ENCODE data around the gene FBRS.

The FBRS gene

GRCh38 chr16:30669026-30669902 is 11.0 kb downstream of the FBRS start:
- H3K4me3 ChIP-seq (ENCODE audit: control insufficient read depth, low read depth, low read length): no peak overlapping the region
- no peak for DNase-seq (ENCODE audit: low read depth)
- TF ChIP-seq, protein P1, sequence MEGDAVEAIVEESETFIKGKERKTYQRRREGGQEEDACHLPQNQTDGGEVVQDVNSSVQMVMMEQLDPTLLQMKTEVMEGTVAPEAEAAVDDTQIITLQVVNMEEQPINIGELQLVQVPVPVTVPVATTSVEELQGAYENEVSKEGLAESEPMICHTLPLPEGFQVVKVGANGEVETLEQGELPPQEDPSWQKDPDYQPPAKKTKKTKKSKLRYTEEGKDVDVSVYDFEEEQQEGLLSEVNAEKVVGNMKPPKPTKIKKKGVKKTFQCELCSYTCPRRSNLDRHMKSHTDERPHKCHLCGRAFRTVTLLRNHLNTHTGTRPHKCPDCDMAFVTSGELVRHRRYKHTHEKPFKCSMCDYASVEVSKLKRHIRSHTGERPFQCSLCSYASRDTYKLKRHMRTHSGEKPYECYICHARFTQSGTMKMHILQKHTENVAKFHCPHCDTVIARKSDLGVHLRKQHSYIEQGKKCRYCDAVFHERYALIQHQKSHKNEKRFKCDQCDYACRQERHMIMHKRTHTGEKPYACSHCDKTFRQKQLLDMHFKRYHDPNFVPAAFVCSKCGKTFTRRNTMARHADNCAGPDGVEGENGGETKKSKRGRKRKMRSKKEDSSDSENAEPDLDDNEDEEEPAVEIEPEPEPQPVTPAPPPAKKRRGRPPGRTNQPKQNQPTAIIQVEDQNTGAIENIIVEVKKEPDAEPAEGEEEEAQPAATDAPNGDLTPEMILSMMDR (conservative IDR thresholded peaks at IDR 0.05; ENCODE audit: control insufficient read depth, insufficient read depth, low read depth, low read length): no peak

- H3K4me3 ChIP-seq (ENCODE audit: control insufficient read depth, low read depth, low read length): no peak overlapping the region
- TF ChIP-seq, protein P1 (conservative IDR thresholded peaks at IDR 0.05; ENCODE audit: control insufficient read depth, insufficient read depth, low read depth, low read length): no peak
- DNase-seq (ENCODE audit: low read depth): no peak
Measured at GRCh38 chr16:30669903-30670824, 11.9 kb downstream of the FBRS start.

- TF ChIP-seq, protein P1 (conservative IDR thresholded peaks at IDR 0.05; ENCODE audit: control insufficient read depth, insufficient read depth, low read depth, low read length): no peak
- H3K4me3 ChIP-seq (ENCODE audit: control insufficient read depth, low read depth, low read length): no peak overlapping the region
- no peak for DNase-seq (ENCODE audit: low read depth)
Measured at GRCh38 chr16:30675143-30675542, 16.9 kb downstream of the FBRS start.

DNA sequence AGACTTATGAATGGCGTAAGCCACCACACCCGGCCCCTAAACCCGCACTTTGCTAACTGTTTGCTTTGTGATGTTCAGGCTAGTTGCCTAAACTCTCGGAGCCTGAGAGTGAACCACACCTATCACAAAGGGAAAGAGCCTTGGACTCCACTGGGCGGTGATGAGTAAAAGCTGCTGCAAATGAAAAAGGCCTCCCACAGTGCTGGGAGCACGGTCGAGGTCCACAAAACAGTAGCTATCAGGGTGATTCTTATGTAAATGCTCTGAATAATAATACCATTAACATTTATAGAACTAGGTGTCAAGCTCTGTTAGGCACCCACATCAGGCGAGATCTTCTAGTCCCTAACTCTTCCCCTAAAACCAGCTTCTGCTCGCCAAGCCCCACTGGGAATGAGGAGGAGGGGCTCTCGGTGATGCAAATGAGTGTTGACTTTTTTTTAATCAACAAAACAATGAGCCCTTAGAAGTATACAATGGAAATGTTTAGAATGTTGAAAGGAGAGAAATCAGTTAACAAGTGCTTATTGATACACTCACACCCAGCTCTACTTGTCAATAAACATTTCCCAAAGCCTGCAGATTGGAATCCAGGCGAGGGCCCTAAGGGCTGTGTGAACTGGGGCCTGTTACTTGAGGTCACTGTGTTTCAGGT is 19.8 kb downstream of the FBRS start:
- DNase-seq (ENCODE audit: low read depth): no peak
- TF ChIP-seq, protein P1 (conservative IDR thresholded peaks at IDR 0.05; ENCODE audit: control insufficient read depth, insufficient read depth, low read depth, low read length): no peak

DNA sequence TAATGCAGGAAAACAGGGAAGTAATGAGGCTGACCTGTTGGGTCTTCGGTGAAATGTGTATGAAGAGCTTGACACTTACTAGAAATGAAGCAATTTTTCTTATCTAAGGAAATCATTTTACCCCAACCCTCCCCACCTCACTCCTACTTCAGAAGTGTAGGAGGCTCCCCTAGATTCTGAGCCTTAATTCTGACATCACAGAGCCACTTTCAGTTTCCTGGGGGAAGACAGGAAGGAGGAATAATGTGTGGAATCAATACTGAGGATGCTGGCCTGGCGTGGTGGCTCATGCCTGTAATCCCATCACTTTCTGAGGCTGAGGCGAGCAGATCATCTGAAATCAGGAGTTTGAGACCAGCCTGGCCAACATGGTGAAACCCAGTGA is 20.3 kb downstream of the FBRS start:
- H3K4me3 ChIP-seq (ENCODE audit: control insufficient read depth, low read depth, low read length): no peak overlapping the region
- no peak for DNase-seq (ENCODE audit: low read depth)
- TF ChIP-seq, protein P1 (conservative IDR thresholded peaks at IDR 0.05; ENCODE audit: control insufficient read depth, insufficient read depth, low read depth, low read length): no peak

More for the DNA sequence above, 19.8 kb downstream of the FBRS start:
- no peak overlapping the region for H3K4me3 ChIP-seq (ENCODE audit: control insufficient read depth, low read depth, low read length)

DNA sequence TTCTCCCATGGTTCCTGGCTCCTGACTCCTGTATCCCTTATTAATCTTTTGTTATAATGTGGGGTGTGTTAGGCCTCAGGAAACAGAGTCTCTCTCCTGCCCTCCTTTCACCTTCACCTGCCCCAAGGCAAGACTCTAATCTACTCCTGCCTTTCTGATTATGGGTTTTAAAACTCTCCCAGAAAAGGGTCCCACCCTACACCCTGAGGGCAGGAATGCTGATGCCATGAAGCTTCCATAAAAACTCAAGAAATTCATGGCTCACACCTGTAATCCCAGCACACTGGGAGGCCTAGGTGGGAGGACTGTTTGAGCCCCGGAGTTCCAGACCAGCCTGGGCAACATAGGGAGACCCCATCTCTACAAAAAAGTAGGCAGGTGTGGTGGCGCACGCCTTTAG is 22.1 kb downstream of the FBRS start:
- no peak overlapping the region for H3K4me3 ChIP-seq (ENCODE audit: control insufficient read depth, low read depth, low read length)
- TF ChIP-seq, protein P1 (conservative IDR thresholded peaks at IDR 0.05; ENCODE audit: control insufficient read depth, insufficient read depth, low read depth, low read length): no peak
- DNase-seq (ENCODE audit: low read depth): no peak
